ENCODE measurements around the gene ASB2.
A peak's percentile ranks its signal among the peaks of the same experiment; 100 is the strongest.

Gene ASB2

DNA sequence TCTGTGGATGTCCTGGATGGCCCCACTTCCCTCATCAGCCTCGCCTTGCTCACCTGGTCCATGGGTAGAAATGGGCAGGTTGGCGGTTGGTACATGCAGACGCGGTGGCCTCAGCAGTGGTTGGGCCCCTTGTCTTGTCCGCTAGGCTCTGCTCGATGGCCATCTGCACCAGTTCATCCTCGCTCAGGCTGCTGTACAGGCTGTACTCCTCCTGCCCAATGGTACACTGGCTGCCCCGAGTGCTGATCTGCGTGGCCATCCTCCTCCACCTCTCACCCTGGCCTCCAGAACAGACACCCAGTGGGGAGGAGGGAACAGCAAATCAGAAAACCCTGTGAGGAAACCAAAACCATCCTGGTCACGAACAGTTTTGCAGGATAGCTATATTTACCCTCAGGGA, 12.1 kb downstream of the ASB2 start:
- no peak for FAIRE-seq
- DNase-seq (ENCODE audit: insufficient read length, low spot score) = no peak

- FAIRE-seq (no peak), DNase-seq (ENCODE audit: insufficient read length, low spot score) (no peak)
These were observed 12.7 kb downstream of the ASB2 start for GRCh38 chr14:93963692-93964091.

DNA sequence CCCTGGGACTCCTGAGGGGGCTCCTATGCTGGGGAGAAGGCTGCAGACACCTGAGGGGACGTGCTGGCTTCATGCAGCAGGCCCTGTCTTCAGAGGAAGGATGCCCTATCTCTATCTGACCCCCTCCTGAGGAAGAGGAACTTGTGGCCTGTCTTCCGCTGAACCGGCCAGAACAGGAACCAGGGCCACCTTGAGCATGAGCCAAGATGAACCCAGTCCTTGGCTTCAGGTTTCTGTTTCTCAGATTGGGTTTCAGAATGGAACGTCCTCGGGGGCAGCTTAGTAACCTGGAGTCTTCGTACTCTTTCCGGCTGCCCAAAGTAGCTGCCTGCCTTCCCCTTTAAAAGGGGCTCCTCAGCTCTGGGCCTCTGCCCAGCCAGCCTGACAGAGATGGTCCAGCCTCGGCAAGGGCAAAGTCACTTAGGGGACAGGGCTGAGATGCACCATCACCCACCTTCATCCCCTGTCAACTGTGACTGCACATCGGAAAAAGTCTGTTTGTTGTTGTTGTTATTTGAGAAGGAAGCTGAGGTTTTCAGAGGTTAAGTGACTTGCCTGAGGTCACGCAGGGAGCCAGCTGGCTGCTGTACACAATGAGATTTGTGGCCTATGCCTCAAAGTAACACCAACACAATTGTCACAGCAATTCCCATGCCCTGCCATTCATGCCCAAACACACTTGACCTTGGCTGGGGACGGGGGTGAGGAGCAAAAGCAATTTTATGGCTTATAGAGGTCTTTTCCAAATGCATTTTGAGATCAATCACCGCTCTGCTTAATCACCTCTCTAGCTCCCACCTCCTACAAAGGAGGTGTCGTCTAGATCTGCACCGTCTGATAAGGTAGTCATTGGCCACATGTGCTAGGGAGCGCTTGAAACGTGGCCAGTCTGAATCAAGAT, 13.4 kb downstream of the ASB2 start:
- DNase-seq (ENCODE audit: insufficient read length, low spot score) = peak; percentile 53
- peak; percentile 99 for FAIRE-seq

- FAIRE-seq (no peak), DNase-seq (ENCODE audit: insufficient read length, low spot score) (no peak)
These were observed 14.8 kb downstream of the ASB2 start for GRCh38 chr14:93961620-93962019.

DNA sequence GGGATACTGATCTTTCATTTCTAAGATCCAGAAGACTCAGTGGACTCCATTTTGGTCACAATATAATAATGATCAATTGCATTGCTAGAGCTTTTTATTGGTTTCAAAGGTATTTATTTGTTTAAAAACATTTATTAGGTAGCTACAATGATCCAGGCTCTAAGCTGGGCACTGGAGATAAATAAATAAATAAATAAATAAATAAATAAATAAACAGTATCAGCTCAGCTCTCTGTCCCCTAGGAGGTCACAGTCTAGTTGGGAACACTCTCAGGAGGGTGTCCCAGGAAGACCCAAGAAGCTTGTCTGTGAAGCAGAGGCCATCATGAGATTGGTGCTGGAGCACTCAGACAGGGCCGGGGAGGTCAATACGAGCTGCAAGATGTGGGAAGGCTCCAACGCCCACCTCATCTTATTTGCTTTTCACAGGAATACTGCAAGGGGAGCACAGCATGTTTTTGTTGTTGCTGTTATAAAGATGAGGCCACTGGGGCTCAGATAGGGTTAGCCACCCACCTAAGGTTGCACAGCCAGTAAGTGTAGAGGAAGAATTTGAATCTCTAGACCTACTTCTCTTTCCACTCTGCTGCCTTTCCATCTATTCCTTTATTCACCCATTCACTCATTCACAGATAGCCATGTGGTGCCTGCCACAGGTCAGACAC, 15.5 kb downstream of the ASB2 start:
- DNase-seq (ENCODE audit: insufficient read length, low spot score) = no peak
- no peak for FAIRE-seq

DNA sequence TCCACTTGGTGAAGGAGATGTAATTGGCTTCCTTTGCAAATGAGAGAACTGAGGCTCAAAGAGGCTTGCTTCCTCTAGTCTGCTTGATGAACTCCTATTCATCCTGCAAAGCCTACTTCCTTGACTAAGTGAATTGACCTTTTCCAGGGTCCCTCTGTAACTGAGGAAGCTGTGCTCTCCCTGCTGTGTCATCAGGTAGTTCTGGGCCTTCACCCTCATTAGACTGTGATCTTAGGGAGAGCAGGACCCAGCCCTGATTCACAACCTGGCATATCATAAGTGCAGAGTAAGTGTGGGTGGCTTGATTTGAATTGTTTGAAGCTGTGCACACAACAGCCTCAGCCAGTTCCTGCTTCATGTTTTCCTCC, 16.3 kb downstream of the ASB2 start:
- FAIRE-seq = peak; percentile 35
- no peak for DNase-seq (ENCODE audit: insufficient read length, low spot score)

DNA sequence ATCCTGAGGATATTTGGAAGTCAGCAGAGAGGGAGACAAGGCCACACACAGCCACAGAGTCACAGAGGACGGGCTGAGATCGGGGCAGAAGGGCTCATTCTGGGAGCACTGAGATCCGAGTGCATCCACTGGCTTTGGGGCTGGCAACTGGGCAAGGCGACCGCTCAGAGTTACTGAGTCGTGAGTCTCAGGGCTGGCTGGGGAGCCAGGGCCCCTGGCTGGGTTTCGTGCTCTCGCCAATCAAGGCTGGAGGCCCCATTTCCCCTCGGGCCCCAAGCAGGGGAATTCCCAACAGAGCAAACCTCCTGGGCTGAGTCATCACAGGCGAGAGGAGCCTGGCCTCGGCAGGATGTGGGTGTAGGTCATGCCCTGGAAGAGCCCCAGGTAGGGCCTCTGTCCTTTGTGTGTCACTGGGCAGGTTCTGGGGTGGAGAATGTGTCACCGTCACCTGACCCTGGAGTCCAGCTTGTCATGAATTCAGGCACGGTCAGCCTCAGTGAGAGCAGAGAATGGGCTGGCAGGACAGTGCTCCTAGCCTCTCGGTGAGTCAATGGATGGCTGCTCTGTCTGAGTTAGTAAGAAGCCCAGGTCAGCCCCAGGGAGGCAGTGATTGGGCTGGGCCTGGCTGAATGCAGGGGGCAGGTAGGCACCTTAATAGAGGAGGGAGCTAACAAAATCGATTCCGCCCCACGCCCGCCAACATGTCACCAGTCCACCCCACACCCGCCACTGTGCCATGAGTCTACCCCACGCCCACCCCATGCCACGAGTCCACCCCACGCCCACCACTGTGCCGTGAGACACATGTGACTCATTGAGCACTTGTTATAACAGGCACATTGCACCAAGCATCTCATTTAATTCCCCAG, 16.9 kb downstream of the ASB2 start:
- FAIRE-seq = peak; percentile 99
- DNase-seq (ENCODE audit: insufficient read length, low spot score) = peak; percentile 70

DNA sequence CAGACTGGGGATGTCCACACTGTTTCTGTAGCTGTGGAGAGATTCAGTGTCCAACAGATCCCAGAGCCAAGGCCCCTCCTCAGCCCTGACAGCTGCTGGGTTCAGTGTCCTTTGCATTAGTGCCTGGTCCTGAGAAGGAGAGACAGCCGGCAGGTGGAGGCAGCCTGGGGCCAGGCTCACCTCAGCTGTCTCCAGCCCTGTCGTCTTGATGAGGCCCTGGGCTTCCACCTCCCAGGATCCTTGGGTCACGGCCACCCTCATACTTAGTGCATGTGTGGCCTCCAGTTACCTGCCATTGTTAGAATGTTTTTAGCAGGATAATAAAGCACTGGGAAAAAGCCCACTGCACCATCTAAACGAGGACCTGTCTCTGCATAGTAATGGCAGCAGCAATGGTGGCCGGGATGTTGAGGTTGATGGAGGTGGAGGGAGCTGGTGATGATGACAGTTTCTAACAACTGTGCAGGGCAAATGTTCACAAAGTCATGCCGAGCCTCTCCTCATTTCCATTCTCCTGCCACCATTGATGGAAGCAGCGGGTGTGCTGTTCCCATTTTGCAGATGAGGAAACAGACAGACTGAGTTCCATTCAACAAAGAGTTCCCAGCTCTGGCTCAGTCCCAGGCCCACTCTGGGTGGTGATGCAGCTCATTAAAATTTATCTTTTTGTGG, 17.7 kb downstream of the ASB2 start:
- DNase-seq (ENCODE audit: insufficient read length, low spot score) (no peak), FAIRE-seq (no peak)

- no peak for DNase-seq (ENCODE audit: insufficient read length, low spot score)
- no peak for FAIRE-seq
These were observed 18.4 kb downstream of the ASB2 start for GRCh38 chr14:93957751-93958566.

DNA sequence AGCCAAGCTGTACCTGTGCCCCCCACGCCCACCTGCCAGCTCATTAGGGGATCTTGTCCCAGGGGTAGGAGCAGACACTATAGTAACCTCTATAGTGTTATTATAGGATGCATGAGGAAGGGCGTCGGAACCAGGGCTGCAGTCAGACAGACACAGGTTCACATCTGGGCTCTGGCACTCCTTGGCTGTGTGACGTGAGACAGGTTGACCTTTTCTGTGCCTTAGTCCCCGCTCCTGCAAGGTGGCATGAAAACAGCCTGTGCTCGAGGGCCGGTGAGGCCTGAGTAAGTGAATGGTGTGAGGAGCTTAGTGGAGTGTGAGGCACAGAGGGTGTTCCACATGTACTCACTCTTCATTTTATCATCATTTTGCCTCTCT, 19.0 kb downstream of the ASB2 start:
- FAIRE-seq = no peak
- DNase-seq (ENCODE audit: insufficient read length, low spot score) = no peak

- DNase-seq (ENCODE audit: insufficient read length, low spot score) (no peak), FAIRE-seq (peak; percentile 42)
These were observed 19.6 kb downstream of the ASB2 start for GRCh38 chr14:93956514-93957332.

DNA sequence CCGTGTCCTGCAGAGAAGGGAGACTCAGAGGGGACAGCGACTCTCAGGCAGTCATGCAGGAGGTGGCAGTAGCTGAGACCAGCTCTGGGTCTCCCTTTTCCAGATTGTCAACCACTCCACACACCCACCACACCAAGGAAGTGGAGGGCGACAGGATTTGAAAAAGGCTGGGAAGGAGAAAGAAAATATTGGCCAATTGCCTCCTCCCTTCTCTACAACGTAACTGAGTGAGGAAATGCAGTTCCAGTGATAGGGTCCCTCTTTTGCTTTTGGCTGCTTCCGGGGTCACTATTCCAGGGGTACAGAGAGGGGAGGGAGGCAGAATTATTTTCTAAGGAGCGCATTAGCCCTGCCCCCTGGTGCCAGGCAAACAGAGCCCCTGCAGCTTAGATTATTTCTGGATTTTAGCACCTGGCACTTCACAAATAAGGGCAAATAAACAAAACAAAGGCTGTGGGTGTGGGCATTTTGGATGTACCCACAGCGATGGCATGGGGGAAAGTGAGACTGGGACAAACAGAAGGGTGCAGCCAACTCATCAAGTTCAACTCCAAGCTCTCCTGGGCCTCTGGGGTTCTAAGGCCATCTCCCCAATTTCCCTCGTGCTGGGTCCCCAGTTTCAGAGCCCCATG, 20.4 kb downstream of the ASB2 start:
- no peak for FAIRE-seq

GRCh38 chr14:93954900-93955849, 21.2 kb downstream of the ASB2 start:
- FAIRE-seq (peak; percentile 98), DNase-seq (ENCODE audit: insufficient read length, low spot score) (peak; percentile 61)

More for the DNA sequence above, 20.4 kb downstream of the ASB2 start:
- no peak for DNase-seq (ENCODE audit: insufficient read length, low spot score)

- no peak for FAIRE-seq
- DNase-seq (ENCODE audit: insufficient read length, low spot score) = no peak
These were observed 21.9 kb downstream of the ASB2 start for GRCh38 chr14:93954516-93954830.

DNA sequence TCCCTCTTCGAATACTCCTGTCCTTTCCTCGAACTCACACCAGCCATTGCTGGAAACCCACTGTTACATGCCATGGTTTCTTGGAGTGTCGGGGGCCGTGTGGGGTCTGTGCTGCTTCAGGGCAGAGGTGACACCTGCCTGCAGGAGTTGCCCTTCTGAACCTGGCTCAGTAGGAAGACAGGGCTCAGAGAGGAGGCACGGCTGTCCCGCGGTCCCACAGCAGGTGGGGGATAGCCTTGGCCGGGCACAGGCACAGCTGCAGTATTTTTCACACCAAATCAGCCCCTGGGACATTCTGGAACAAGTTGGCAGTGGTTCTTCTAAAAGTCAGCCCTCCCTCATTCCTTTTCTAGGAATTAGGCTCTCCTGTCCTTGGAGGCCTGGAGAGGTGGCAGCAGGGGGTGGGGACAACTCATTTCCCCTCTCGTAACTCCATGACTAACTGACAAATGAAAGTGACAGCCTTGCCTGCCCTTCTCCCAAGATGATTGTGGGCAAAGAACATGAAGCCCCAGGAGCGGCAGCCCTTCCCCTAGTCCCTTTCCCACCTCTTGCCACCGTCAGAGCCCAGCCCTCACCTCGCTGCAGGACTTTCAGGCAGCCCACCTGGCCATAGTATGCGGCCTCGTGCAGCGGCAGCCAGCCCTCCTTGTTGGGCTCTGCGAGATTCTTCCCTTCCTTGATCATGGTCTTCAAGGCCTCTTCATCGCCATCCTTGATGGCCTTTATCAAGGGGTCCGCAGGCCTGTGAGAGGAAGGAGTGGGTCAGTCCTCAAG, 22.4 kb downstream of the ASB2 start:
- FAIRE-seq (no peak), DNase-seq (ENCODE audit: insufficient read length, low spot score) (no peak)

DNA sequence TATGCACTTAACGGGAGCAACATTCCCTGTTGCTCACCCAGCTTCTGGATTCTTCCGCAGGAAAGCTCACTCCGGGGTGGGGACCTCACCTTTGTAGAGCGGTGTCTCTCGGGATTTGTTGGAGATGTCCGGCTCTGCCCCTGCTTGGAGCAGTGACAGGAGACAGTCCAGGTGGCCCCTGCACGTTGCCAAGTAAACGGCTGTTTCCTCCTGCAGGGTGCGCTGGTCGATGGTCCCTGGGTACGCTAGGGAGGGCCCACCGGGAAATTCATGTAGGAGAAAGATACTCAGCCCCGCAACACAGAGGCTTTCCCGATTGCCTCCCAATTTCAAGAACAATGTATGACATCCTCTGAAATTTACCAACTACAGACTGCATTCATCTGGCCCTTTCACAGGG, 23.1 kb downstream of the ASB2 start:
- FAIRE-seq = no peak
- no peak for DNase-seq (ENCODE audit: insufficient read length, low spot score)

GRCh38 chr14:93952829-93953228, 23.5 kb downstream of the ASB2 start:
- DNase-seq (ENCODE audit: insufficient read length, low spot score) = no peak
- no peak for FAIRE-seq
